ENCODE data around the gene BTBD9. TPM values are rescaled to one million over a fixed set of nuclear protein-coding genes. Genes with fewer than 3 reads are reported as not detected.
A peak's percentile ranks its signal among the peaks of the same experiment; 100 is the strongest.

The BTBD9 gene
- total RNA-seq, 1 donor from 2014 or later, result 10.3 TPM

DNA sequence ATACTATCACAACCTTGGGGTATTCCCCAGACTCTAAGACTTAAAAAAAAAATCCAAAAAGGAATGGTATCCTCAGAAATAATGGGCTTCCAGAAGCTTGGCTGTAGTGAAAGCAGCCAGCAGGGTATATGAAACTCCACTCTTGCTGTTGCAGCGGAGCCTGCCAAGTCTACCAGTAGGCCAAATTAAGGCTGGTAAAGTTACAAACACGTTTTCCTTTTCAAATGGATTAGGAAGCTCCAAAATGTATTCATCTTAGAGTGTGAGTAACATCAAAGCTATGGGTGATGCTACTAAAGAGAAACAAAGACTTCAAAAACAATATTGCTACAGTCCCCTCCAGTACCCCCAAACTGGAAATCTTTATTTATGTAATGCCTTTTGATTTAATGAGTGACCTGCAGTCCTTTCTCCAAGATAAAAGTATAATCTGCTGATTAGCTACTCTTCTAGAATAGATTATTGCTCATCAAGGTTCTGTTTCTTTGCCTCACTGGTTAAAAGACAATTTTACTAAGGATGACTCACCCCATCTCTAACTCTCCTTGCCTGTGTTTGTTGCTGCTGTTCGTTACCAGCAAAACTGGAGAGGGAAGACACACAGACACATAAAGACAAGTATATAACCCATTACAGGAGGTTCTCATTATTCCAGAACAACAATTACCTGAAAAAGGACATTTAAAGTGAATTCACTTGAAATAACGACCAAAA is 84.9 kb downstream of the BTBD9 start:
- Histone ChIP-seq H3K79me2 (ENCODE audit: insufficient read depth, low read length) (no peaks in the 10 kb centered on the region), H3K4me1 (ENCODE audit: insufficient read depth, low read length) (peaks cover 9% of the 10 kb centered on the region), H3K27me3 (ENCODE audit: insufficient read depth, low read length) (no peaks in the 10 kb centered on the region), H2AFZ (ENCODE audit: low read depth, low read length) (no peak overlapping the region), H3K4me2 (ENCODE audit: low read length) (peak overlapping the region; percentile 51), H4K20me1 (ENCODE audit: insufficient read depth, low read length) (peaks cover 6% of the 10 kb centered on the region), H3K9me3 (ENCODE audit: insufficient read depth, low read depth, low read length) (no peaks in the 10 kb centered on the region), H3K27ac (ENCODE audit: low read depth, low read length) (peak overlapping the region; percentile 40), H3K36me3 (ENCODE audit: insufficient read depth, low read length) (no peaks in the 10 kb centered on the region), H3K4me3 (ENCODE audit: insufficient read depth, low read depth, low read length) (no peak overlapping the region), H3K9ac (ENCODE audit: low read length) (no peak overlapping the region)
- FAIRE-seq (peak; percentile 69), DNase-seq (ENCODE audit: low read depth) (peak; percentile 62)
- peaks cover 8% of the 10 kb centered on the region for H3K4me1 Mint-ChIP-seq (ENCODE audit: low read depth, unreplicated experiment)
- peak overlapping the region; percentile 59 for H3K27ac Mint-ChIP-seq (ENCODE audit: unreplicated experiment)
- no peaks in the 10 kb centered on the region for H3K36me3 Mint-ChIP-seq (ENCODE audit: low read depth, unreplicated experiment)
- H3K4me3 Mint-ChIP-seq (ENCODE audit: unreplicated experiment), result no peak overlapping the region
- no peaks in the 10 kb centered on the region for H3K9me3 Mint-ChIP-seq (ENCODE audit: unreplicated experiment)
- TF ChIP-seq, protein P1, sequence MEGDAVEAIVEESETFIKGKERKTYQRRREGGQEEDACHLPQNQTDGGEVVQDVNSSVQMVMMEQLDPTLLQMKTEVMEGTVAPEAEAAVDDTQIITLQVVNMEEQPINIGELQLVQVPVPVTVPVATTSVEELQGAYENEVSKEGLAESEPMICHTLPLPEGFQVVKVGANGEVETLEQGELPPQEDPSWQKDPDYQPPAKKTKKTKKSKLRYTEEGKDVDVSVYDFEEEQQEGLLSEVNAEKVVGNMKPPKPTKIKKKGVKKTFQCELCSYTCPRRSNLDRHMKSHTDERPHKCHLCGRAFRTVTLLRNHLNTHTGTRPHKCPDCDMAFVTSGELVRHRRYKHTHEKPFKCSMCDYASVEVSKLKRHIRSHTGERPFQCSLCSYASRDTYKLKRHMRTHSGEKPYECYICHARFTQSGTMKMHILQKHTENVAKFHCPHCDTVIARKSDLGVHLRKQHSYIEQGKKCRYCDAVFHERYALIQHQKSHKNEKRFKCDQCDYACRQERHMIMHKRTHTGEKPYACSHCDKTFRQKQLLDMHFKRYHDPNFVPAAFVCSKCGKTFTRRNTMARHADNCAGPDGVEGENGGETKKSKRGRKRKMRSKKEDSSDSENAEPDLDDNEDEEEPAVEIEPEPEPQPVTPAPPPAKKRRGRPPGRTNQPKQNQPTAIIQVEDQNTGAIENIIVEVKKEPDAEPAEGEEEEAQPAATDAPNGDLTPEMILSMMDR (IDR thresholded peaks at IDR 0.05; ENCODE audit: insufficient read depth, low read depth, low read length), result no peak
- TF ChIP-seq EZH2 (IDR thresholded peaks at IDR 0.05; ENCODE audit: insufficient read depth, low read length), result no peak
- H3K27me3 Mint-ChIP-seq (ENCODE audit: low read depth, unreplicated experiment), result no peaks in the 10 kb centered on the region

- Mint-ChIP-seq H3K4me3 (ENCODE audit: unreplicated experiment) (no peak overlapping the region), H3K4me1 (ENCODE audit: low read depth, unreplicated experiment) (peaks cover 8% of the 10 kb centered on the region), H3K9me3 (ENCODE audit: unreplicated experiment) (no peaks in the 10 kb centered on the region), H3K36me3 (ENCODE audit: low read depth, unreplicated experiment) (no peaks in the 10 kb centered on the region), H3K27me3 (ENCODE audit: low read depth, unreplicated experiment) (no peaks in the 10 kb centered on the region), H3K27ac (ENCODE audit: unreplicated experiment) (no peak overlapping the region)
- H3K9ac ChIP-seq (ENCODE audit: low read length), result no peak overlapping the region
- no peak overlapping the region for H2AFZ ChIP-seq (ENCODE audit: low read depth, low read length)
- no peak for DNase-seq (ENCODE audit: low read depth)
- FAIRE-seq, result no peak
- no peaks in the 10 kb centered on the region for H3K79me2 ChIP-seq (ENCODE audit: insufficient read depth, low read length)
- no peak overlapping the region for H3K4me2 ChIP-seq (ENCODE audit: low read length)
- no peaks in the 10 kb centered on the region for H3K36me3 ChIP-seq (ENCODE audit: insufficient read depth, low read length)
- no peak overlapping the region for H3K27ac ChIP-seq (ENCODE audit: low read depth, low read length)
- no peaks in the 10 kb centered on the region for H3K27me3 ChIP-seq (ENCODE audit: insufficient read depth, low read length)
- H3K9me3 ChIP-seq (ENCODE audit: insufficient read depth, low read depth, low read length), result no peaks in the 10 kb centered on the region
- H3K4me3 ChIP-seq (ENCODE audit: insufficient read depth, low read depth, low read length), result no peak overlapping the region
- no peak for TF ChIP-seq EZH2 (IDR thresholded peaks at IDR 0.05; ENCODE audit: insufficient read depth, low read length)
- TF ChIP-seq, protein P1 (IDR thresholded peaks at IDR 0.05; ENCODE audit: insufficient read depth, low read depth, low read length), result no peak
- peaks cover 6% of the 10 kb centered on the region for H4K20me1 ChIP-seq (ENCODE audit: insufficient read depth, low read length)
- H3K4me1 ChIP-seq (ENCODE audit: insufficient read depth, low read length), result peaks cover 9% of the 10 kb centered on the region
Observed at GRCh38 chr6:38554014-38554413, 85.7 kb downstream of the BTBD9 start.

GRCh38 chr6:38552121-38552520 is 87.6 kb downstream of the BTBD9 start:
- no peak for DNase-seq (ENCODE audit: low read depth)
- no peaks in the 10 kb centered on the region for H3K27me3 Mint-ChIP-seq (ENCODE audit: low read depth, unreplicated experiment)
- H3K9me3 Mint-ChIP-seq (ENCODE audit: unreplicated experiment), result no peaks in the 10 kb centered on the region
- H3K4me2 ChIP-seq (ENCODE audit: low read length), result no peak overlapping the region
- no peak overlapping the region for H3K27ac Mint-ChIP-seq (ENCODE audit: unreplicated experiment)
- no peak overlapping the region for H2AFZ ChIP-seq (ENCODE audit: low read depth, low read length)
- no peak for FAIRE-seq
- no peaks in the 10 kb centered on the region for H3K36me3 ChIP-seq (ENCODE audit: insufficient read depth, low read length)
- H3K79me2 ChIP-seq (ENCODE audit: insufficient read depth, low read length), result no peaks in the 10 kb centered on the region
- no peak overlapping the region for H3K9ac ChIP-seq (ENCODE audit: low read length)
- no peaks in the 10 kb centered on the region for H3K27me3 ChIP-seq (ENCODE audit: insufficient read depth, low read length)
- H3K4me1 ChIP-seq (ENCODE audit: insufficient read depth, low read length), result peaks cover 9% of the 10 kb centered on the region
- no peak for TF ChIP-seq EZH2 (IDR thresholded peaks at IDR 0.05; ENCODE audit: insufficient read depth, low read length)
- TF ChIP-seq, protein P1 (IDR thresholded peaks at IDR 0.05; ENCODE audit: insufficient read depth, low read depth, low read length), result no peak
- no peaks in the 10 kb centered on the region for H3K36me3 Mint-ChIP-seq (ENCODE audit: low read depth, unreplicated experiment)
- no peak overlapping the region for H3K4me3 Mint-ChIP-seq (ENCODE audit: unreplicated experiment)
- no peak overlapping the region for H3K27ac ChIP-seq (ENCODE audit: low read depth, low read length)
- peaks cover 8% of the 10 kb centered on the region for H3K4me1 Mint-ChIP-seq (ENCODE audit: low read depth, unreplicated experiment)
- peaks cover 6% of the 10 kb centered on the region for H4K20me1 ChIP-seq (ENCODE audit: insufficient read depth, low read length)
- H3K4me3 ChIP-seq (ENCODE audit: insufficient read depth, low read depth, low read length), result no peak overlapping the region
- no peaks in the 10 kb centered on the region for H3K9me3 ChIP-seq (ENCODE audit: insufficient read depth, low read depth, low read length)
